Astrocyte (in vitro differentiated cells and primary cell): ENCODE measurements around the gene MOV10L1. TPM values are rescaled to one million over a fixed set of nuclear protein-coding genes. Genes with fewer than 3 reads are reported as not detected.

Experiments
- DNase-seq: peaks from one replicate; pipeline ENCODE4 v3.0.0-alpha.2; 2010; ENCODE audit warnings: low read depth
- FAIRE-seq: peaks from 2 replicates; lab custom pipeline; 2011; peaks lifted over from hg19 to GRCh38; lab: Jason Lieb, UNC
- H2AFZ ChIP-seq: 2 replicates; pipeline ENCODE4 v1.6.0; 2012; ENCODE audit warnings: low read depth, low read length, inconsistent platforms
- H3K27ac ChIP-seq: 2 replicates; pipeline ENCODE4 v1.5.1; 2011; ENCODE audit warnings: low read depth, low read length, inconsistent platforms
- H3K27me3 ChIP-seq: 2 replicates; pipeline ENCODE4 v1.6.0; 2011; ENCODE audit warnings: low read length, inconsistent platforms; ENCODE audit not compliant: insufficient read depth
- H3K36me3 ChIP-seq: 2 replicates; pipeline ENCODE4 v1.5.1; 2011; ENCODE audit warnings: low read length, inconsistent platforms; ENCODE audit not compliant: insufficient read depth
- H3K4me1 ChIP-seq: 2 replicates; pipeline ENCODE4 v1.5.1; 2011; ENCODE audit warnings: low read length, inconsistent platforms; ENCODE audit not compliant: insufficient read depth
- H3K4me2 ChIP-seq: 2 replicates; pipeline ENCODE4 v1.6.0; 2012; ENCODE audit warnings: low read length, inconsistent platforms
- H3K4me3 ChIP-seq: 2 replicates; pipeline ENCODE4 v1.5.1; 2011; ENCODE audit warnings: low read depth, mild to moderate bottlenecking, low read length, inconsistent platforms; ENCODE audit not compliant: insufficient read depth
- H3K79me2 ChIP-seq: 2 replicates; pipeline ENCODE4 v1.6.0; 2012; ENCODE audit warnings: mild to moderate bottlenecking, low read length, inconsistent platforms; ENCODE audit not compliant: insufficient read depth
- H3K9ac ChIP-seq: 2 replicates; pipeline ENCODE4 v1.6.0; 2012; ENCODE audit warnings: mild to moderate bottlenecking, low read length, inconsistent platforms
- H3K9me3 ChIP-seq: 2 replicates; pipeline ENCODE4 v1.5.1; 2012; ENCODE audit warnings: low read depth, mild to moderate bottlenecking, low read length, inconsistent platforms; ENCODE audit not compliant: insufficient read depth
- H4K20me1 ChIP-seq: 2 replicates; pipeline ENCODE4 v1.6.0; 2012; ENCODE audit warnings: low read length, inconsistent platforms; ENCODE audit not compliant: insufficient read depth
- H3K27ac Mint-ChIP-seq: one replicate; pipeline ENCODE4 v1.8.0; 2021; ENCODE audit warnings: mild to moderate bottlenecking, mixed read lengths; ENCODE audit not compliant: unreplicated experiment
- H3K27me3 Mint-ChIP-seq: one replicate; pipeline ENCODE4 v1.8.0; 2021; ENCODE audit warnings: low read depth, mixed read lengths; ENCODE audit not compliant: unreplicated experiment
- H3K36me3 Mint-ChIP-seq: one replicate; pipeline ENCODE4 v1.8.0; 2021; ENCODE audit warnings: low read depth, mixed read lengths; ENCODE audit not compliant: unreplicated experiment
- H3K4me1 Mint-ChIP-seq: one replicate; pipeline ENCODE4 v1.8.0; 2021; ENCODE audit warnings: low read depth, mixed read lengths; ENCODE audit not compliant: unreplicated experiment
- H3K4me3 Mint-ChIP-seq: one replicate; pipeline ENCODE4 v1.8.0; 2021; ENCODE audit warnings: mild to moderate bottlenecking, moderate library complexity, mixed read lengths; ENCODE audit not compliant: unreplicated experiment
- H3K9me3 Mint-ChIP-seq: one replicate; pipeline ENCODE4 v1.8.0; 2021; ENCODE audit warnings: mild to moderate bottlenecking, mixed read lengths; ENCODE audit not compliant: unreplicated experiment
- CTCF ChIP-seq: IDR thresholded peaks from 2 replicates; pipeline ENCODE4 v1.5.1; 2011; ENCODE audit warnings: low read depth, mild to moderate bottlenecking, inconsistent platforms, low read length, moderate library complexity; ENCODE audit not compliant: insufficient read depth
- EZH2 ChIP-seq: IDR thresholded peaks from 2 replicates; pipeline ENCODE4 v1.6.1; 2012; ENCODE audit warnings: mild to moderate bottlenecking, low read length, inconsistent platforms; ENCODE audit not compliant: insufficient read depth
- total RNA-seq: library from RNA; stranded (reverse); gene quantifications from 2 replicates; pipeline ENCODE4 v1.2.1, GENCODE V29; 2021

The MOV10L1 gene
- total RNA-seq, 1 donor from 2014 or later = 0.61 TPM

DNA sequence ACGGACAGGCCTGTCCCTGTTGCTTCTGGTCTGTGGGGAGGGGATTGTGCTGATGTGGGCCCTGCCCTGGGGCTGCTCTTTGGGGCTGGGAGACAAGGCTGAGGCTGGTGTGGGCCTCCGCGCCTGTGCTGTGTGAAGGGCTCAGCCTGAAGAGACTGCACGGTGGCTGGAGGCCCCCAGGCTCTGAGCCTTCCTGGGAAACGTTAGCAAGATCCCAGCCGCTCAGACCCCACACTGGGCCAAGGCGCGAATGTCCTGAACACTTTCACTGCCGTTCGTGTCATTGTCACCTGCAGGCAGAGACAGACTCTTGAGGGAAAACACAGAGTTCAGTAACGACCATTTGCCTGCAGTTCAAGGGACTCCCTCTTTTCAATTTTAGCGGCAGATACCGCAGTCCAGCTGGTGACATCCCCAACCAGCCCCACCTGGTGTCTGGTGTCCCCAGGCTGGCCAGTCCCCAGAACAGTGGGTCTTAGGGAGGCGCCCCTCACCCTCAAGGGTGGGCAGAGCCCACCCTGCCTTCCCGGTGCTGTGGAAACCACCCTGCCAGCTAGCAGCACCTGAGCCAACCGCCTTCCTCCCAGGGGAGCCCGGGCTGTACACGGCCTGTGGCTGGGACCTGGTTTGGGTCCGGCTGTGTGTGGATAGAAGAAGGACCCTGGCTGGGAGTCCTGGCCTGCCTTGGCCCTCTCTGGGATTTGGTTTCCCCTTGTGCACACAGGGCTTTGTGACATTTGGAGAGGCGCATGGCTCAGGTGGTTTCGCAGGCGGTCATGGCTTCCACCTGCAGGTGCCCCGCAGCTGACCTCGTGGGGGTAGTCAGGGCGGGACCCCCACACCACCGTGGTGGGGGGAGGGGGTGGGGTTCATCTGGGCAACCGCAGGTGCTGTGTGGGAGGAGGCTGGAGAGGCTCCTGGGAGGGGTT, 86.4 kb downstream of the MOV10L1 start:
- Histone ChIP-seq H3K36me3 (no peaks in the 10 kb centered on the region), H3K4me3 (no peak overlapping the region), H3K9ac (no peak overlapping the region), H3K79me2 (no peaks in the 10 kb centered on the region), H4K20me1 (no peaks in the 10 kb centered on the region), H3K4me2 (no peak overlapping the region), H3K27ac (no peak overlapping the region), H3K9me3 (no peaks in the 10 kb centered on the region), H2AFZ (no peak overlapping the region), H3K4me1 (no peaks in the 10 kb centered on the region), H3K27me3 (no peaks in the 10 kb centered on the region)
- no peak for FAIRE-seq
- no peak for DNase-seq
- peaks cover 12% of the 10 kb centered on the region for H3K27me3 Mint-ChIP-seq
- no peak overlapping the region for H3K4me3 Mint-ChIP-seq
- no peaks in the 10 kb centered on the region for H3K9me3 Mint-ChIP-seq
- H3K27ac Mint-ChIP-seq = no peak overlapping the region
- no peak for TF ChIP-seq EZH2
- TF ChIP-seq CTCF = no peak
- H3K36me3 Mint-ChIP-seq = peaks cover 2% of the 10 kb centered on the region
- H3K4me1 Mint-ChIP-seq = no peaks in the 10 kb centered on the region

GRCh38 chr22:50176850-50177536, 87.2 kb downstream of the MOV10L1 start:
- no peak overlapping the region for H2AFZ ChIP-seq
- H3K4me1 ChIP-seq = no peaks in the 10 kb centered on the region
- Mint-ChIP-seq H3K36me3 (peaks cover 2% of the 10 kb centered on the region), H3K27ac (no peak overlapping the region), H3K4me3 (no peak overlapping the region), H3K9me3 (no peaks in the 10 kb centered on the region), H3K27me3 (peaks cover 12% of the 10 kb centered on the region), H3K4me1 (no peaks in the 10 kb centered on the region)
- H3K27me3 ChIP-seq = no peaks in the 10 kb centered on the region
- no peak for FAIRE-seq
- H3K27ac ChIP-seq = no peak overlapping the region
- H3K9ac ChIP-seq = no peak overlapping the region
- no peaks in the 10 kb centered on the region for H3K36me3 ChIP-seq
- TF ChIP-seq EZH2 = no peak
- TF ChIP-seq CTCF = no peak
- DNase-seq = no peak
- no peak overlapping the region for H3K4me3 ChIP-seq
- no peaks in the 10 kb centered on the region for H4K20me1 ChIP-seq
- H3K79me2 ChIP-seq = no peaks in the 10 kb centered on the region
- H3K4me2 ChIP-seq = no peak overlapping the region
- H3K9me3 ChIP-seq = no peaks in the 10 kb centered on the region
